Suprapubic skin (tissue), 4 donors: Measurements from ENCODE around the gene SYNGR2. TPM values are rescaled to one million over a fixed set of nuclear protein-coding genes. Genes with fewer than 3 reads are reported as not detected.

Experiments used
- DNase-seq, 2 donors: peaks; one replicate each; pipeline ENCODE4 v3.0.0-alpha.2; 2019; ENCODE audit warnings: low spot score in 2 of 2
- H3K27ac ChIP-seq: fragments of 200-600 bp; sonication (generic); one replicate; pipeline ENCODE4 v1.5.1; 2019
- H3K27me3 ChIP-seq: fragments of 200-600 bp; sonication (generic); one replicate; pipeline ENCODE4 v1.5.1; 2019
- H3K36me3 ChIP-seq: fragments of 200-600 bp; sonication (generic); one replicate; pipeline ENCODE4 v1.5.1; 2019
- H3K4me1 ChIP-seq: fragments of 200-600 bp; sonication (generic); one replicate; pipeline ENCODE4 v1.5.1; 2019
- H3K4me3 ChIP-seq: fragments of 200-600 bp; sonication (generic); one replicate; pipeline ENCODE4 v1.5.1; 2019; ENCODE audit warnings: mild to moderate bottlenecking
- H3K9me3 ChIP-seq: fragments of 200-600 bp; sonication (generic); one replicate; pipeline ENCODE4 v1.5.1; 2019
- EP300 ChIP-seq: sonication (generic); formaldehyde crosslinking; IDR thresholded peaks from one replicate; pipeline ENCODE4 v1.6.1; 2017; ENCODE audit warnings: antibody characterized with exemption
- POLR2A ChIP-seq, 2 donors: fragments of 450-650 bp; IDR thresholded peaks; one replicate each; pipeline ENCODE4 v1.6.1; 2017; ENCODE audit warnings: antibody characterized with exemption in 2 of 2, mild to moderate bottlenecking in 2 of 2, moderate library complexity in 2 of 2
- POLR2AphosphoS5 ChIP-seq, 3 donors: sonication (generic); formaldehyde crosslinking; IDR thresholded peaks; one replicate each; pipeline ENCODE4 v1.6.1; 2017; ENCODE audit warnings: antibody characterized with exemption in 3 of 3
- WGBS: methylation state at CpG from one replicate; pipeline ENCODE4 v1.1.5; 2018; 5-methylcytosine and 5-hydroxymethylcytosine counted together
- total RNA-seq, 4 donors: library from RNA; depleted of rRNA; stranded (reverse); fragments of >200 nt; gene quantifications; one replicate each; pipeline ENCODE4 v1.1.0, GENCODE V29; 2016
- TF ChIP-seq, protein P1 (sequence below), 2 donors: fragments of 200-600 bp in 1 of 2; fragments of 450-650 bp in 1 of 2; sonication (generic) in 1 of 2; IDR thresholded peaks; one replicate each; pipeline ENCODE4 v1.5.1; 2016 to 2019; ENCODE audit warnings: antibody characterized with exemption in 2 of 2, mild to moderate bottlenecking in 1 of 2, moderate library complexity in 1 of 2

SYNGR2 gene
- total RNA-seq, 4 donors from 2014 or later, result 127 to 139 (median 133) TPM

DNA sequence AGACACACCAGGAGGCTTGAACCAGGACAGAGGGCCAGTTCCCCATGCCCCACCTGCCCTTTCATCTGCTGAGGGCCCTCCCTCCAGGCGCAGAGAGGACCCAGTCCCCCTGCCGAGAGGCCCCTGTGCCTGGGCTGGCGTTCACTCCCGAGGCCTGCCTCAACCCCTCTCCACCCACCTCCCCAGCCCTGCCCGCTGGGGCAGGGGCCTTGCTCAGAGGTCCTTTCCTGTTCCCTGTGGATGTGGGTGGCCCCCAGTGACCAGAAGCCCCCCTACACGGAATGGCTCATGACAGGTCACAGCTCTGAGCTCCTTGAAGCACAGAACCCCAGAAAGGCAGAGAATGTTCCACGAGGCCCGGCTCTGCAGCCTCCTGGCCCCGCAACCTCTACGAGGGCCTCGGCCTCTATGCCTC lies 46.6 kb upstream of the SYNGR2 start:
- Histone ChIP-seq H3K4me3 (no peak overlapping the region), H3K36me3 (peaks cover 64% of the 10 kb centered on the region), H3K27me3 (no peaks in the 10 kb centered on the region), H3K4me1 (peaks cover 32% of the 10 kb centered on the region), H3K9me3 (no peaks in the 10 kb centered on the region), H3K27ac (no peak overlapping the region)
- TF ChIP-seq EP300, result no peak
- TF ChIP-seq, protein P1, sequence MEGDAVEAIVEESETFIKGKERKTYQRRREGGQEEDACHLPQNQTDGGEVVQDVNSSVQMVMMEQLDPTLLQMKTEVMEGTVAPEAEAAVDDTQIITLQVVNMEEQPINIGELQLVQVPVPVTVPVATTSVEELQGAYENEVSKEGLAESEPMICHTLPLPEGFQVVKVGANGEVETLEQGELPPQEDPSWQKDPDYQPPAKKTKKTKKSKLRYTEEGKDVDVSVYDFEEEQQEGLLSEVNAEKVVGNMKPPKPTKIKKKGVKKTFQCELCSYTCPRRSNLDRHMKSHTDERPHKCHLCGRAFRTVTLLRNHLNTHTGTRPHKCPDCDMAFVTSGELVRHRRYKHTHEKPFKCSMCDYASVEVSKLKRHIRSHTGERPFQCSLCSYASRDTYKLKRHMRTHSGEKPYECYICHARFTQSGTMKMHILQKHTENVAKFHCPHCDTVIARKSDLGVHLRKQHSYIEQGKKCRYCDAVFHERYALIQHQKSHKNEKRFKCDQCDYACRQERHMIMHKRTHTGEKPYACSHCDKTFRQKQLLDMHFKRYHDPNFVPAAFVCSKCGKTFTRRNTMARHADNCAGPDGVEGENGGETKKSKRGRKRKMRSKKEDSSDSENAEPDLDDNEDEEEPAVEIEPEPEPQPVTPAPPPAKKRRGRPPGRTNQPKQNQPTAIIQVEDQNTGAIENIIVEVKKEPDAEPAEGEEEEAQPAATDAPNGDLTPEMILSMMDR (IDR thresholded peaks at IDR 0.05), result no peak
- TF ChIP-seq POLR2AphosphoS5 (IDR thresholded peaks at IDR 0.05), result no peak
- TF ChIP-seq POLR2A (IDR thresholded peaks at IDR 0.05), result no peak
- 70% methylated on average over 5 of the region's 11 CpGs for WGBS
- DNase-seq, result no peak

DNA sequence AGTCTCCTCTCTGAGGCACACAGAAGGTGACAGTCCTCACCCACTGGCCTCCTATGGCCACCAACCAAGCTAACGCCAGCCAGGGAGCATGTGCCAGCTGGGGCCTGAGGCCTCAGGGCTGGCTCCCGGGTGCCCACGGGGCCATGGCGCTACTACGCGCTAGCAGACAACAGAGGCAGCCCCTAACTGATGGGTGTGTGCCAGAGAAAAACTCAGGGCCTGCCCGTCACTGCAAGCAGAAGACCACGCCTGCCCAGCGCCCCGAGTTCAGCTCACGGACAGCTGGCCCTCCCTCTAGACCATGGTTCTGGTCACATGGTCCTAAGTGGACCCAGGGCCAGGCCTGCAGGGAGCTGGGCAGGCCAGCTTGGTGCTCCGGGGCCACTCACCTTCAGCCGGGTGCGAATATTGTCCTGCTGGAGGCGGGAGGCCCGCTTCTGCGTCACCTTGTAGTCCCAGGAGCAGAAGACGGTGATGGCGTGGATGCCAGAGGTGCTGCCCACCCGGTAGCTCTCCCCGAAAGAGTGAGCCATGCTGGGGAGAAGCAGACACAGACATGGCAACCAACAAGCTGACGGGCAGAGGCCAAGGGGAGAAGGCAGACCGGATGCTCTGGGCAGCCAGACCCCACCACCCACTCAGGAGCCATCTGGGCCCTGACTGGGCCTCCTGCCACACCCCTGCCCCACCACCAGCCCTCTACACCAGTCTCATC lies 46.0 kb upstream of the SYNGR2 start:
- H3K36me3 ChIP-seq, result peaks cover 64% of the 10 kb centered on the region
- H3K27ac ChIP-seq, result no peak overlapping the region

DNA sequence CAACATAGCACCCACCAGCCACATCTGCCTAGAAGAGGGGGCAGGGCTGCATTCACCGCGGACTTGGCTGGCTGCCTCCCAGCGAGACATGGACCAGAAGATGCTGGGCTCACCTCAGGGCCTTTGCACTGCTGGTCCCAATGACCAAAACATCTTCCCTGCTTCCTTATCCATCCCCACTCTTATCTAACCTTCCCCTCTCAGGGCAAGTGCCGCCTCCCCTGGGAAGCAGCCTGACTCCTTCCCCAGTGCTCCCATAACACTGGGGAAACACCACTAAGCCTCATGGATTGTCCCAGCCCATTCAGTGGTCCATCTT lies 45.5 kb upstream of the SYNGR2 start:
- H3K4me1 ChIP-seq, result peaks cover 39% of the 10 kb centered on the region
- no peaks in the 10 kb centered on the region for H3K27me3 ChIP-seq
- no peak for DNase-seq
- WGBS, result 90% methylated on average over 4 of the region's 4 CpGs
- no peaks in the 10 kb centered on the region for H3K9me3 ChIP-seq
- H3K27ac ChIP-seq, result no peak overlapping the region
- H3K4me3 ChIP-seq, result no peak overlapping the region
- peaks cover 64% of the 10 kb centered on the region for H3K36me3 ChIP-seq
- TF ChIP-seq, protein P1 (IDR thresholded peaks at IDR 0.05), result no peak
- TF ChIP-seq EP300 (no peak), POLR2A (IDR thresholded peaks at IDR 0.05) (no peak), POLR2AphosphoS5 (IDR thresholded peaks at IDR 0.05) (no peak)

More for the DNA sequence above, 46.0 kb upstream of the SYNGR2 start:
- Histone ChIP-seq H3K4me1 (peaks cover 38% of the 10 kb centered on the region), H3K9me3 (no peaks in the 10 kb centered on the region), H3K4me3 (no peak overlapping the region), H3K27me3 (no peaks in the 10 kb centered on the region)
- TF ChIP-seq, protein P1 (IDR thresholded peaks at IDR 0.05), result no peak
- TF ChIP-seq EP300 (no peak), POLR2AphosphoS5 (IDR thresholded peaks at IDR 0.05) (no peak), POLR2A (IDR thresholded peaks at IDR 0.05) (no peak)
- no peak for DNase-seq
- WGBS, result 76% methylated on average over 9 of the region's 23 CpGs

DNA sequence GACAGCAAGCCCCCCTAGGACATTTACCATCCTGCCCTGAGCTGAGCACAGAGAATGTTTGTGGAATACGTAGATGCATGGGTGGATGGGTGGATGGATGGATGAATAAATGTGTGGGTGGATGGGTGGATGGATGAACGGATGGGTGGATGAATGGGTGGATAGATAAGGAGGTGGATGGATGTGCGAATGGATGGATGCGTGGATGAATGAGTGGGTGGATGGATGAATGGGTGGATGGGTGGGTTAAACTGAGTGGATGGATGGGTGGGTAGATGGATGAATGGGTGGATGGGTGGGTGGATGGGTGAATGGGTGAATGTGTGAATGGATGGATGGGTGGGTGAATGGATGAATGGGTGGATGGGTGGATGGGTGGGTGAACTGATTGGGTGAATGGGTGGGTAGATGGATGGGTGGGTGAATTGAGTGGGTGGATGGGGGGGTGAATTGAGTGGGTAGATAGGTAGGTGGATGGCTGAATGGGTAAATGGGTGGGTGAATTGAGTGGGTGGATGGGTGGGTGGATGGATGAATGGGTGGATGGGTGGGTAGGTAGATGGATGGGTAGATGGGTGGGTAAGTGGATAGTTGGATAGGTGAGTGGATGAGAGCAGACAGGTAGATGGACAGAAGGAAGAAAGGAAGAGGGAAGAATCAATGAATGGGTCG lies 45.0 kb upstream of the SYNGR2 start:
- peaks cover 64% of the 10 kb centered on the region for H3K36me3 ChIP-seq
- TF ChIP-seq EP300 (no peak), POLR2AphosphoS5 (IDR thresholded peaks at IDR 0.05) (no peak), POLR2A (IDR thresholded peaks at IDR 0.05) (no peak)
- TF ChIP-seq, protein P1 (IDR thresholded peaks at IDR 0.05), result no peak
- H3K4me3 ChIP-seq, result no peak overlapping the region
- 92% methylated on average over 5 of the region's 5 CpGs for WGBS
- H3K27me3 ChIP-seq, result no peaks in the 10 kb centered on the region
- no peak overlapping the region for H3K27ac ChIP-seq
- no peak for DNase-seq
- peaks cover 43% of the 10 kb centered on the region for H3K4me1 ChIP-seq
- no peaks in the 10 kb centered on the region for H3K9me3 ChIP-seq

DNA sequence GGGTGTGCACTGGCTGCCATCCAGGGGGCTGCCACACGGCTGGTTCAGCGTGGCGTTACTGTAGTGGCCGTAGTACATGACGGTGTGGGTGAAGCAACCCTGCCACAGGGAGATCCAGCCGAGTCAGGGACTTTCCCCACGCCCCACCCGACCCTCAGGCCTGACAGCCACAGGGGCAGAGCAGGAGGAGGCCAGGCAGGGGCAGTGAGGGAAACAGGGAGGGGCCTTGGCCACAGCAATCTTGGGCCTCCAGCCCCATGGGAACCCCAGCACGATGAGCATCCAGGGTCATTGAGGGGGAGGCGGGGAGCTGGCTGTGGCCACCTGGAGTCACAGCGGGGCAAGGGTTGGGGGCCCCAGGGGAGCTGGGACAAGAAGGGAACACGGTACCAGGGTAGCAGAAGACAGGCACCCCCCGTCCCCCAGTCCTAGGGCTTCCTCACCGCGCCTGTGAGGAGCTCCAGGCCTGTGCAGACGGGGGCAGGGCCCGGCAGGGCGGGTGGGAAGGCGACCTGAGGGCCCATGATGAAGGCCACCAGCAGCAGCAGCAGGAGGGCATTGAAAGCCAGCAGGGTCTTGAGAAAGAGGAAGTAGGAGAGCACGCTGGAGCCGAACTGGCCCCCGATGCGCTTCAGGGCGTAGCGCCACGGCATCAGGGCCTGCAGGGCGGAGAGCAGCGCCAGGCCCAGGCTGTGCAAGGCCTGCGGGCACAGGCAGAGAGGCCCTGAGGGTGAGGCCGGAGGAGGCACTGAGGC lies 44.1 kb upstream of the SYNGR2 start:
- Histone ChIP-seq H3K9me3 (no peaks in the 10 kb centered on the region), H3K36me3 (peaks cover 56% of the 10 kb centered on the region), H3K27me3 (no peaks in the 10 kb centered on the region), H3K4me3 (no peak overlapping the region), H3K27ac (no peak overlapping the region), H3K4me1 (peaks cover 52% of the 10 kb centered on the region)
- no peak for DNase-seq
- TF ChIP-seq EP300, result no peak
- TF ChIP-seq, protein P1 (IDR thresholded peaks at IDR 0.05), result no peak
- no peak for TF ChIP-seq POLR2A (IDR thresholded peaks at IDR 0.05)
- TF ChIP-seq POLR2AphosphoS5 (IDR thresholded peaks at IDR 0.05), result no peak
- 73% methylated on average over 16 of the region's 30 CpGs for WGBS
